ENCODE results near the gene IZUMO4. TPM values are rescaled to one million over a fixed set of nuclear protein-coding genes. Genes with fewer than 3 reads are reported as not detected.

Gene IZUMO4
- total and polyA plus RNA-seq, 2 experiments from 2014 or later, result 1.4 to 2.8 TPM

- Histone ChIP-seq H3K9me3 (ENCODE audit: low read depth) (no peaks in the 10 kb centered on the region), H3K4me1 (ENCODE audit: insufficient read depth) (peaks cover 25% of the 10 kb centered on the region), H3K27me3 (no peaks in the 10 kb centered on the region), H2AFZ (no peak overlapping the region), H3K4me2 (no peak overlapping the region), H3K27ac (no peak overlapping the region), H3K79me2 (peaks cover 7% of the 10 kb centered on the region), H3K9me2 (replicated peaks; ENCODE audit: insufficient read depth) (no peaks in the 10 kb centered on the region), H4K20me1 (ENCODE audit: insufficient read depth, poor library complexity, severe bottlenecking) (no peaks in the 10 kb centered on the region), H3K36me3 (replicated peaks; ENCODE audit: insufficient read depth, low read depth) (no peaks in the 10 kb centered on the region), H3K4me3 (no peak overlapping the region)
- peak; percentile 3 for DNase-seq (ENCODE audit: low spot score)
- WGBS (ENCODE audit: low lambda C conversion rate, missing lambda C conversion rate), result 90% methylated on average over 37 of the region's 38 CpGs
- TF ChIP-seq CTCF (IDR thresholded peaks at IDR 0.05; ENCODE audit: poor library complexity) (no peak), EZH2 (IDR thresholded peaks at IDR 0.05; ENCODE audit: borderline replicate concordance) (no peak), EZH2phosphoT487 (IDR thresholded peaks at IDR 0.05; ENCODE audit: low read depth, severe bottlenecking, unreplicated experiment) (no peak)
Measured at GRCh38 chr19:2064788-2065524, 31.8 kb upstream of the IZUMO4 start.

GRCh38 chr19:2070436-2070827 is 26.3 kb upstream of the IZUMO4 start:
- 94% methylated on average over 10 of the region's 10 CpGs for WGBS (ENCODE audit: low lambda C conversion rate, missing lambda C conversion rate)
- H3K27ac ChIP-seq, result no peak overlapping the region
- no peaks in the 10 kb centered on the region for H3K36me3 ChIP-seq (replicated peaks; ENCODE audit: insufficient read depth, low read depth)

GRCh38 chr19:2070986-2071673 is 25.6 kb upstream of the IZUMO4 start:
- H2AFZ ChIP-seq, result no peak overlapping the region
- no peak for DNase-seq (ENCODE audit: low spot score)
- no peaks in the 10 kb centered on the region for H4K20me1 ChIP-seq (ENCODE audit: insufficient read depth, poor library complexity, severe bottlenecking)
- H3K4me2 ChIP-seq, result no peak overlapping the region
- H3K9me3 ChIP-seq (ENCODE audit: low read depth), result no peaks in the 10 kb centered on the region
- no peak overlapping the region for H3K27ac ChIP-seq
- H3K4me3 ChIP-seq, result no peak overlapping the region
- H3K9me2 ChIP-seq (replicated peaks; ENCODE audit: insufficient read depth), result no peaks in the 10 kb centered on the region
- WGBS (ENCODE audit: low lambda C conversion rate, missing lambda C conversion rate), result 91% methylated on average over 19 of the region's 19 CpGs
- no peak for TF ChIP-seq EZH2 (IDR thresholded peaks at IDR 0.05; ENCODE audit: borderline replicate concordance)
- TF ChIP-seq CTCF (IDR thresholded peaks at IDR 0.05; ENCODE audit: poor library complexity), result no peak
- no peaks in the 10 kb centered on the region for H3K36me3 ChIP-seq (replicated peaks; ENCODE audit: insufficient read depth, low read depth)
- no peaks in the 10 kb centered on the region for H3K27me3 ChIP-seq
- H3K79me2 ChIP-seq, result no peaks in the 10 kb centered on the region
- peaks cover 8% of the 10 kb centered on the region for H3K4me1 ChIP-seq (ENCODE audit: insufficient read depth)

More at GRCh38 chr19:2070436-2070827, 26.3 kb upstream of the IZUMO4 start:
- Histone ChIP-seq H3K79me2 (no peaks in the 10 kb centered on the region), H3K4me1 (ENCODE audit: insufficient read depth) (peaks cover 8% of the 10 kb centered on the region), H3K27me3 (no peaks in the 10 kb centered on the region), H3K9me2 (replicated peaks; ENCODE audit: insufficient read depth) (no peaks in the 10 kb centered on the region), H4K20me1 (ENCODE audit: insufficient read depth, poor library complexity, severe bottlenecking) (no peaks in the 10 kb centered on the region), H3K4me2 (no peak overlapping the region), H3K4me3 (no peak overlapping the region), H2AFZ (no peak overlapping the region), H3K9me3 (ENCODE audit: low read depth) (no peaks in the 10 kb centered on the region)
- DNase-seq (ENCODE audit: low spot score), result no peak
- no peak for TF ChIP-seq EZH2phosphoT487 (IDR thresholded peaks at IDR 0.05; ENCODE audit: low read depth, severe bottlenecking, unreplicated experiment)
- TF ChIP-seq CTCF (IDR thresholded peaks at IDR 0.05; ENCODE audit: poor library complexity), result no peak
- TF ChIP-seq EZH2 (IDR thresholded peaks at IDR 0.05; ENCODE audit: borderline replicate concordance), result no peak
